K562 (cell line): Measurements from ENCODE around the gene CCNT2. TPM values are rescaled to one million over a fixed set of nuclear protein-coding genes. Genes with fewer than 3 reads are reported as not detected.

ENCODE experiments used
- CHCHD3 ChIP-seq: fragments of 250-450 bp; sonication (Bioruptor Pico); IDR thresholded peaks from 2 replicates; pipeline ENCODE4 v2.1.2; 2022; ENCODE audit warnings: mild to moderate bottlenecking
- JUN ChIP-seq, 2 experiments: sonication (generic) in 1 of 2; formaldehyde crosslinking in 1 of 2; IDR thresholded peaks; 2 replicates each; pipeline versions ENCODE4 v1.6.1 to v1.8.0; 2012 to 2022; ENCODE audit warnings: borderline replicate concordance in 2 of 2, mild to moderate bottlenecking in 2 of 2, improper control_type of control experiment in 1 of 2, low read depth in 1 of 2, low read length in 1 of 2, missing genetic modification reagents in 1 of 2
- KAT7 ChIP-seq: sonication (generic); formaldehyde crosslinking; IDR thresholded peaks from 2 replicates; pipeline ENCODE4 v1.8.0; 2022; ENCODE audit warnings: missing genetic modification reagents, mild to moderate bottlenecking, borderline replicate concordance
- MYC ChIP-seq, 2 experiments: fragments of 250-450 bp in 1 of 2; sonication (Bioruptor Pico) in 1 of 2; IDR thresholded peaks; 2 replicates each; pipeline versions ENCODE4 v1.5.1 to v1.6.1; 2012 to 2021; ENCODE audit warnings: low read depth in 2 of 2, borderline replicate concordance in 1 of 2, improper control_type of control experiment in 1 of 2, low read length in 1 of 2, mild to moderate bottlenecking in 1 of 2, moderate library complexity in 1 of 2
- NONO ChIP-seq, 2 experiments: fragments of 200-400 bp in 1 of 2; fragments of 450-650 bp in 1 of 2; formaldehyde crosslinking in 1 of 2; IDR thresholded peaks; 2 replicates each; pipeline ENCODE4 v1.6.1; 2017; ENCODE audit warnings: low read depth in 2 of 2, mild to moderate bottlenecking in 2 of 2, moderate library complexity in 2 of 2, low read length in 1 of 2
- NR4A1 ChIP-seq, 2 experiments: fragments of 250-450 bp in 1 of 2; fragments of 450-650 bp in 1 of 2; sonication (Bioruptor Pico) in 1 of 2; IDR thresholded peaks; 2 replicates each; pipeline versions ENCODE4 v1.4.0 to v1.6.1; 2016 to 2020; ENCODE audit warnings: mild to moderate bottlenecking in 2 of 2, missing compliant biosample characterization in 1 of 2, missing genetic modification characterization in 1 of 2, moderate library complexity in 1 of 2
- PTRF ChIP-seq: fragments of 450-650 bp; IDR thresholded peaks from 2 replicates; pipeline ENCODE4 v1.6.1; 2016; ENCODE audit warnings: mild to moderate bottlenecking, missing genetic modification characterization, missing compliant biosample characterization
- SMAD2 ChIP-seq: fragments of 150-350 bp; IDR thresholded peaks from 2 replicates; pipeline ENCODE4 v1.6.1; 2014; ENCODE audit warnings: low read depth, mild to moderate bottlenecking, low read length
- TAF7 ChIP-seq: fragments of 450-650 bp; IDR thresholded peaks from 2 replicates; pipeline ENCODE4 v1.6.1; 2016; ENCODE audit warnings: missing genetic modification characterization, missing compliant biosample characterization
- ZNF324 ChIP-seq: fragments of 250-450 bp; sonication (Bioruptor Pico); IDR thresholded peaks from 2 replicates; pipeline ENCODE4 v1.4.0; 2020; ENCODE audit warnings: mild to moderate bottlenecking
- ZNF778 ChIP-seq: fragments of 450-650 bp; formaldehyde crosslinking; IDR thresholded peaks from 2 replicates; pipeline ENCODE4 v1.4.0; 2020; ENCODE audit warnings: mild to moderate bottlenecking, moderate library complexity
- ZSCAN29 ChIP-seq: fragments of 450-650 bp; IDR thresholded peaks from 2 replicates; pipeline ENCODE4 v1.6.1; 2017
- polyA plus RNA-seq, 8 experiments: library from polyadenylated mRNA; depleted of rRNA in 4 of 8; stranded (reverse) in 5 of 8; unstranded in 3 of 8; fragments of >200 nt; fragmentation: Nextera tagmentation in 2 of 8; fragmentation: Illumina TruSeq in 1 of 8; extraction: Ambion mirVana in 2 of 8; extraction: Trizol in 1 of 8; gene quantifications; 2 replicates each; pipeline versions ENCODE4 v1.2.1 to v1.2.3, GENCODE V29; 2011 to 2014; ENCODE audit warnings: inconsistent platforms in 1 of 8, missing spikeins in 1 of 8
- total RNA-seq, 7 experiments: library from RNA; depleted of rRNA in 6 of 7; stranded (reverse); fragments of >200 nt in 6 of 7; fragmentation: Illumina TruSeq in 2 of 7; extraction: Trizol in 2 of 7; gene quantifications; 2 replicates each; pipeline versions ENCODE4 v1.2.1 to v1.2.3, GENCODE V29; 2011 to 2021; ENCODE audit warnings: low replicate concordance in 1 of 7
- TF ChIP-seq, protein P1 (sequence below): fragments of 450-650 bp; conservative IDR thresholded peaks from 2 replicates; pipeline ENCODE4 v1.6.1; 2016; ENCODE audit warnings: missing genetic modification characterization, low read depth, mild to moderate bottlenecking, control low read depth, missing compliant biosample characterization
- TF ChIP-seq, protein P2 (sequence below), 2 experiments: fragments of 450-650 bp; conservative IDR thresholded peaks; 2 replicates each; pipeline ENCODE4 v1.6.1; 2017; ENCODE audit warnings: mild to moderate bottlenecking in 2 of 2, moderate library complexity in 2 of 2
- TF ChIP-seq, protein P3 (sequence below): fragments of 450-650 bp; formaldehyde crosslinking; IDR thresholded peaks from 2 replicates; pipeline ENCODE4 v1.4.0; 2020; ENCODE audit warnings: mild to moderate bottlenecking
- TF ChIP-seq, protein P4 (sequence below): fragments of 450-650 bp; IDR thresholded peaks from 2 replicates; pipeline ENCODE4 v1.6.1; 2016; ENCODE audit warnings: borderline replicate concordance
- TF ChIP-seq, protein P5 (sequence below): fragments of 450-650 bp; formaldehyde crosslinking; conservative IDR thresholded peaks from 2 replicates; pipeline ENCODE4 v1.4.0; 2022; ENCODE audit warnings: mild to moderate bottlenecking, missing genetic modification characterization

CCNT2 gene
- total and polyA plus RNA-seq, 9 of the 15 experiments (the other 6 are each of a cell fraction or from before 2014, with no cell fraction given) = 12.6 to 30.0 (median 22.7) TPM

DNA sequence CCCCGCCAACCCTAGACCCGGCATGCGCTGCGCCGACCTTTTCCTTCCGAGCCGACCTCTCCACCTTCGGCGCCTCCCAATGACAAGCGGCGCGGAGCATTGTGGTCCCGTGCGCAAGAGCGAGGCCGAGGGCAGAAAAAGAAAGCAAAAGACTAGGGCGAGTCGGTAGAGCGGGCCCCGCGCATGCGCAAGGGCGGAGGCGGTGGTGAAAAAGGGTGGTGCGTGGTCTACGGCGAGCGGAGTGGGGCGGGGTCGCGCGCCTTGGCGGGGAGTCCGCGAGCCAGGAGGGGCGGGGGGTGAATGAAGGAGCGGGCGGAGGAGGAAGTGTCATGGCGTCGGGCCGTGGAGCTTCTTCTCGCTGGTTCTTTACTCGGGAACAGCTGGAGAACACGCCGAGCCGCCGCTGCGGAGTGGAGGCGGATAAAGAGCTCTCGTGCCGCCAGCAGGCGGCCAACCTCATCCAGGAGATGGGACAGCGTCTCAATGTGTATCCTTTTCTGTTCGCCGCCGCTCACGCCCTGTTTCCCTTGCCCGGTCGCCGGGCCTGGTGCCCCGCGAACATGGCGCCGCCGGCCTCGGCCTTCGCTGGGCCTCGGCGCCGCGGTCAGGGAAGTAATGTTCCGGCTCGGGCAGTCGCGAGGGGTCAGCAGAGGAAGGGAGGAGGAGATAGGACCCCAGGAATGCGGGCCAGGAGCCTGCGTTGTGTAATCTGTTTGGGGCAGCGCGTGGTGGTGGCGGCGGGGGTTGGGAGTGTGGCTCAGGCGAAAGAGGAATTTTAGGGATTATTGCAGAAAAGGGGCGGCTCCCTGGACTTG is at the start of gene CCNT2 (continued):
- TF ChIP-seq JUN (IDR thresholded peaks at IDR 0.05; ENCODE audit: borderline replicate concordance, low read depth, low read length) (no peak), JUN (CRISPR knock-in tag; IDR thresholded peaks at IDR 0.05; ENCODE audit: borderline replicate concordance) (0 out of 2 replicates have a peak, but pooled peaks have one; percentile 59), ZNF324 (CRISPR knock-in tag) (no peak), ZSCAN29 (no peak; the same call in 1 of the 2 replicates), SMAD2 (no peak), NR4A1 (CRISPR knock-in tag; IDR thresholded peaks at IDR 0.05) (no peak), NR4A1 (tag; IDR thresholded peaks at IDR 0.05) (no peak), TAF7 (tag) (peak; percentile 84), NONO (IDR thresholded peaks at IDR 0.05; ENCODE audit: low read depth in 2 of 2, low read length in 1 of 2) (no peak), PTRF (tag) (no peak), KAT7 (CRISPR knock-in tag) (peak; percentile 76; the same call in 1 of the 2 replicates), CHCHD3 (CRISPR knock-in tag) (no peak), MYC (IDR thresholded peaks at IDR 0.05; ENCODE audit: low read depth, low read length) (peak; percentile 44; the same call in 1 of the 2 replicates), MYC (CRISPR knock-in tag; IDR thresholded peaks at IDR 0.05; ENCODE audit: borderline replicate concordance, low read depth) (no peak), ZNF778 (CRISPR knock-in tag) (no peak)
- TF ChIP-seq, protein P1, sequence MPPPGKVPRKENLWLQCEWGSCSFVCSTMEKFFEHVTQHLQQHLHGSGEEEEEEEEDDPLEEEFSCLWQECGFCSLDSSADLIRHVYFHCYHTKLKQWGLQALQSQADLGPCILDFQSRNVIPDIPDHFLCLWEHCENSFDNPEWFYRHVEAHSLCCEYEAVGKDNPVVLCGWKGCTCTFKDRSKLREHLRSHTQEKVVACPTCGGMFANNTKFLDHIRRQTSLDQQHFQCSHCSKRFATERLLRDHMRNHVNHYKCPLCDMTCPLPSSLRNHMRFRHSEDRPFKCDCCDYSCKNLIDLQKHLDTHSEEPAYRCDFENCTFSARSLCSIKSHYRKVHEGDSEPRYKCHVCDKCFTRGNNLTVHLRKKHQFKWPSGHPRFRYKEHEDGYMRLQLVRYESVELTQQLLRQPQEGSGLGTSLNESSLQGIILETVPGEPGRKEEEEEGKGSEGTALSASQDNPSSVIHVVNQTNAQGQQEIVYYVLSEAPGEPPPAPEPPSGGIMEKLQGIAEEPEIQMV = no peak
- TF ChIP-seq, protein P2, sequence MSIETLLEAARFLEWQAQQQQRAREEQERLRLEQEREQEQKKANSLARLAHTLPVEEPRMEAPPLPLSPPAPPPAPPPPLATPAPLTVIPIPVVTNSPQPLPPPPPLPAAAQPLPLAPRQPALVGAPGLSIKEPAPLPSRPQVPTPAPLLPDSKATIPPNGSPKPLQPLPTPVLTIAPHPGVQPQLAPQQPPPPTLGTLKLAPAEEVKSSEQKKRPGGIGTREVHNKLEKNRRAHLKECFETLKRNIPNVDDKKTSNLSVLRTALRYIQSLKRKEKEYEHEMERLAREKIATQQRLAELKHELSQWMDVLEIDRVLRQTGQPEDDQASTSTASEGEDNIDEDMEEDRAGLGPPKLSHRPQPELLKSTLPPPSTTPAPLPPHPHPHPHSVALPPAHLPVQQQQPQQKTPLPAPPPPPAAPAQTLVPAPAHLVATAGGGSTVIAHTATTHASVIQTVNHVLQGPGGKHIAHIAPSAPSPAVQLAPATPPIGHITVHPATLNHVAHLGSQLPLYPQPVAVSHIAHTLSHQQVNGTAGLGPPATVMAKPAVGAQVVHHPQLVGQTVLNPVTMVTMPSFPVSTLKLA (conservative IDR thresholded peaks at IDR 0.05) = peak; percentile 80 to 88
- TF ChIP-seq, protein P3, sequence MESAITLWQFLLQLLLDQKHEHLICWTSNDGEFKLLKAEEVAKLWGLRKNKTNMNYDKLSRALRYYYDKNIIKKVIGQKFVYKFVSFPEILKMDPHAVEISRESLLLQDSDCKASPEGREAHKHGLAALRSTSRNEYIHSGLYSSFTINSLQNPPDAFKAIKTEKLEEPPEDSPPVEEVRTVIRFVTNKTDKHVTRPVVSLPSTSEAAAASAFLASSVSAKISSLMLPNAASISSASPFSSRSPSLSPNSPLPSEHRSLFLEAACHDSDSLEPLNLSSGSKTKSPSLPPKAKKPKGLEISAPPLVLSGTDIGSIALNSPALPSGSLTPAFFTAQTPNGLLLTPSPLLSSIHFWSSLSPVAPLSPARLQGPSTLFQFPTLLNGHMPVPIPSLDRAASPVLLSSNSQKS (CRISPR knock-in tag) = no peak
- TF ChIP-seq, protein P4, sequence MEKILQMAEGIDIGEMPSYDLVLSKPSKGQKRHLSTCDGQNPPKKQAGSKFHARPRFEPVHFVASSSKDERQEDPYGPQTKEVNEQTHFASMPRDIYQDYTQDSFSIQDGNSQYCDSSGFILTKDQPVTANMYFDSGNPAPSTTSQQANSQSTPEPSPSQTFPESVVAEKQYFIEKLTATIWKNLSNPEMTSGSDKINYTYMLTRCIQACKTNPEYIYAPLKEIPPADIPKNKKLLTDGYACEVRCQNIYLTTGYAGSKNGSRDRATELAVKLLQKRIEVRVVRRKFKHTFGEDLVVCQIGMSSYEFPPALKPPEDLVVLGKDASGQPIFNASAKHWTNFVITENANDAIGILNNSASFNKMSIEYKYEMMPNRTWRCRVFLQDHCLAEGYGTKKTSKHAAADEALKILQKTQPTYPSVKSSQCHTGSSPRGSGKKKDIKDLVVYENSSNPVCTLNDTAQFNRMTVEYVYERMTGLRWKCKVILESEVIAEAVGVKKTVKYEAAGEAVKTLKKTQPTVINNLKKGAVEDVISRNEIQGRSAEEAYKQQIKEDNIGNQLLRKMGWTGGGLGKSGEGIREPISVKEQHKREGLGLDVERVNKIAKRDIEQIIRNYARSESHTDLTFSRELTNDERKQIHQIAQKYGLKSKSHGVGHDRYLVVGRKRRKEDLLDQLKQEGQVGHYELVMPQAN = no peak; the same call in 1 of the 2 replicates
- TF ChIP-seq, protein P5, sequence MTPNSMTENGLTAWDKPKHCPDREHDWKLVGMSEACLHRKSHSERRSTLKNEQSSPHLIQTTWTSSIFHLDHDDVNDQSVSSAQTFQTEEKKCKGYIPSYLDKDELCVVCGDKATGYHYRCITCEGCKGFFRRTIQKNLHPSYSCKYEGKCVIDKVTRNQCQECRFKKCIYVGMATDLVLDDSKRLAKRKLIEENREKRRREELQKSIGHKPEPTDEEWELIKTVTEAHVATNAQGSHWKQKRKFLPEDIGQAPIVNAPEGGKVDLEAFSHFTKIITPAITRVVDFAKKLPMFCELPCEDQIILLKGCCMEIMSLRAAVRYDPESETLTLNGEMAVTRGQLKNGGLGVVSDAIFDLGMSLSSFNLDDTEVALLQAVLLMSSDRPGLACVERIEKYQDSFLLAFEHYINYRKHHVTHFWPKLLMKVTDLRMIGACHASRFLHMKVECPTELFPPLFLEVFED = no peak
